ENCODE measurements around the gene PKP1. TPM values are rescaled to one million over a fixed set of nuclear protein-coding genes. Genes with fewer than 3 reads are reported as not detected.

Gene PKP1
- total RNA-seq, 1 experiment from 2014 or later = not detected

GRCh38 chr1:201279313-201279712, 4.0 kb upstream of the PKP1 start:
- BruUV-seq (replicated peaks) = no TSS peak

GRCh38 chr1:201280884-201281283, 2.4 kb upstream of the PKP1 start:
- no peaks in the 10 kb centered on the region for H3K9me3 Mint-ChIP-seq (ENCODE audit: unreplicated experiment)
- CTCF ChIA-PET = no interaction called here
- peaks cover 5% of the 10 kb centered on the region for H3K27me3 Mint-ChIP-seq (ENCODE audit: insufficient read depth, unreplicated experiment)
- Histone ChIP-seq H3K27me3 (replicated peaks; ENCODE audit: control insufficient read depth, insufficient read depth, low read length) (no peaks in the 10 kb centered on the region; the same call in 1 of the 2 replicates), H3K4me3 (ENCODE audit: low read depth, low read length) (no peak overlapping the region), H3K36me3 (ENCODE audit: control insufficient read depth, insufficient read depth, low read length) (no peaks in the 10 kb centered on the region), H3K9me3 (no peaks in the 10 kb centered on the region), H3K4me1 (no peaks in the 10 kb centered on the region)
- H3K27ac Mint-ChIP-seq (ENCODE audit: unreplicated experiment) = no peak overlapping the region
- BruUV-seq (replicated peaks) = no TSS peak
- intact Hi-C loops (cut with micrococcal nuclease; ENCODE audit: unreplicated experiment) = no loop called here
- POLR2A ChIA-PET = no interaction called here
- TF ChIP-seq CTCF (IDR thresholded peaks at IDR 0.05; ENCODE audit: insufficient read depth in 1 of 2, low read depth in 1 of 2, low read length in 1 of 2, severe bottlenecking in 1 of 2, unreplicated experiment in 1 of 2) = no peak
- no peaks in the 10 kb centered on the region for H3K36me3 Mint-ChIP-seq (ENCODE audit: insufficient read depth, unreplicated experiment)
- no peak overlapping the region for H3K4me3 Mint-ChIP-seq (ENCODE audit: unreplicated experiment)
- H3K4me1 Mint-ChIP-seq (ENCODE audit: low read depth, unreplicated experiment) = no peaks in the 10 kb centered on the region
- DNase-seq = no peak

More at GRCh38 chr1:201279313-201279712, 4.0 kb upstream of the PKP1 start:
- Histone ChIP-seq H3K36me3 (ENCODE audit: control insufficient read depth, insufficient read depth, low read length) (no peaks in the 10 kb centered on the region), H3K4me1 (no peaks in the 10 kb centered on the region), H3K27me3 (replicated peaks; ENCODE audit: control insufficient read depth, insufficient read depth, low read length) (no peaks in the 10 kb centered on the region), H3K4me3 (ENCODE audit: low read depth, low read length) (no peak overlapping the region), H3K9me3 (no peaks in the 10 kb centered on the region)
- H3K27ac Mint-ChIP-seq (ENCODE audit: unreplicated experiment) = no peak overlapping the region
- intact Hi-C loops (cut with micrococcal nuclease; ENCODE audit: unreplicated experiment) = no loop called here
- peaks cover 5% of the 10 kb centered on the region for H3K27me3 Mint-ChIP-seq (ENCODE audit: insufficient read depth, unreplicated experiment)
- H3K9me3 Mint-ChIP-seq (ENCODE audit: unreplicated experiment) = no peaks in the 10 kb centered on the region
- no peak overlapping the region for H3K4me3 Mint-ChIP-seq (ENCODE audit: unreplicated experiment)
- no peak for DNase-seq
- no peaks in the 10 kb centered on the region for H3K36me3 Mint-ChIP-seq (ENCODE audit: insufficient read depth, unreplicated experiment)
- POLR2A ChIA-PET = no interaction called here
- no peaks in the 10 kb centered on the region for H3K4me1 Mint-ChIP-seq (ENCODE audit: low read depth, unreplicated experiment)
- no peak for TF ChIP-seq CTCF (IDR thresholded peaks at IDR 0.05; ENCODE audit: insufficient read depth in 1 of 2, low read depth in 1 of 2, low read length in 1 of 2, severe bottlenecking in 1 of 2, unreplicated experiment in 1 of 2)
- CTCF ChIA-PET = interaction anchor here (0.6 kb wide), 1 partner anchor 25 kb away, joined by 3 read pairs; no protein-coding TSS in a partner anchor

GRCh38 chr1:201281573-201281972, 1.7 kb upstream of the PKP1 start:
- no peaks in the 10 kb centered on the region for H3K4me1 ChIP-seq
- ChIA-PET POLR2A (no interaction called here), CTCF (no interaction called here)
- H3K36me3 ChIP-seq (ENCODE audit: control insufficient read depth, insufficient read depth, low read length) = no peaks in the 10 kb centered on the region
- no peak for TF ChIP-seq CTCF (IDR thresholded peaks at IDR 0.05; ENCODE audit: insufficient read depth in 1 of 2, low read depth in 1 of 2, low read length in 1 of 2, severe bottlenecking in 1 of 2, unreplicated experiment in 1 of 2)
- H3K36me3 Mint-ChIP-seq (ENCODE audit: insufficient read depth, unreplicated experiment) = no peaks in the 10 kb centered on the region
- H3K9me3 Mint-ChIP-seq (ENCODE audit: unreplicated experiment) = no peaks in the 10 kb centered on the region
- H3K4me3 ChIP-seq (ENCODE audit: low read depth, low read length) = no peak overlapping the region
- no peaks in the 10 kb centered on the region; the same call in 1 of the 2 replicates for H3K27me3 ChIP-seq (replicated peaks; ENCODE audit: control insufficient read depth, insufficient read depth, low read length)
- no peak overlapping the region for H3K4me3 Mint-ChIP-seq (ENCODE audit: unreplicated experiment)
- intact Hi-C loops (cut with micrococcal nuclease; ENCODE audit: unreplicated experiment) = no loop called here
- DNase-seq = no peak
- H3K9me3 ChIP-seq = no peaks in the 10 kb centered on the region
- BruUV-seq (replicated peaks) = no TSS peak
- H3K4me1 Mint-ChIP-seq (ENCODE audit: low read depth, unreplicated experiment) = no peaks in the 10 kb centered on the region
- peaks cover 5% of the 10 kb centered on the region for H3K27me3 Mint-ChIP-seq (ENCODE audit: insufficient read depth, unreplicated experiment)
- no peak overlapping the region for H3K27ac Mint-ChIP-seq (ENCODE audit: unreplicated experiment)
